ENCODE results near the gene TRIM60.
"Not testable (repeated sequence)": the region's sequence is repeated elsewhere in the genome, so short reads cannot be mapped to it uniquely, and the experiment has no call there.

The TRIM60 gene

GRCh38 chr4:165055601-165056000 is 23.8 kb downstream of the TRIM60 start:
- no peak for DNase-seq

GRCh38 chr4:165058666-165059065 is 26.9 kb downstream of the TRIM60 start:
- no peak for DNase-seq

- DNase-seq: peak; percentile 53
These were observed 27.6 kb downstream of the TRIM60 start for GRCh38 chr4:165059386-165059785.

- no peak for DNase-seq
These were observed 29.1 kb downstream of the TRIM60 start for GRCh38 chr4:165060938-165061337.

- DNase-seq: no peak
These were observed 38.8 kb downstream of the TRIM60 start for GRCh38 chr4:165070560-165070959.

- DNase-seq: not testable (repeated sequence)
These were observed 41.5 kb downstream of the TRIM60 start for GRCh38 chr4:165073346-165073745.

GRCh38 chr4:165077034-165077578 is 45.3 kb downstream of the TRIM60 start:
- no peak for DNase-seq

GRCh38 chr4:165079476-165079875 is 47.7 kb downstream of the TRIM60 start:
- DNase-seq: peak; percentile 77

GRCh38 chr4:165084787-165085186 is 53.0 kb downstream of the TRIM60 start:
- DNase-seq: not testable (repeated sequence)

- no peak for DNase-seq
These were observed 54.1 kb downstream of the TRIM60 start for GRCh38 chr4:165085946-165086345.

- no peak for DNase-seq
These were observed 56.6 kb downstream of the TRIM60 start for GRCh38 chr4:165088366-165088765.

All from NCI-H1092 (cell line).